Parathyroid adenoma (tissue), 2 donors: ENCODE results near the gene HPF1.
"Not testable (repeated sequence)": the region's sequence is repeated elsewhere in the genome, so short reads cannot be mapped to it uniquely, and the experiment has no call there.

Experiments used
- H2AFZ ChIP-seq: fragments of 300-600 bp; sonication (generic); one replicate; pipeline ENCODE4 v1.7.0; 2017; ENCODE audit warnings: antibody characterized with exemption, mild to moderate bottlenecking
- H3K27ac ChIP-seq: fragments of 300-600 bp; sonication (generic); one replicate; pipeline ENCODE4 v1.7.0; 2017
- H3K27me3 ChIP-seq: fragments of 300-600 bp; sonication (generic); one replicate; pipeline ENCODE4 v1.7.0; 2017; ENCODE audit warnings: low read length; ENCODE audit not compliant: control insufficient read depth, insufficient read depth
- H3K36me3 ChIP-seq: fragments of 300-600 bp; sonication (generic); one replicate; pipeline ENCODE4 v1.7.0; 2017; ENCODE audit warnings: low read length; ENCODE audit not compliant: control insufficient read depth, insufficient read depth
- H3K4me1 ChIP-seq: fragments of 300-600 bp; sonication (generic); one replicate; pipeline ENCODE4 v1.7.0; 2017; ENCODE audit warnings: control low read depth
- H3K4me2 ChIP-seq: fragments of 300-600 bp; sonication (generic); one replicate; pipeline ENCODE4 v1.7.0; 2017; ENCODE audit warnings: low read length
- H3K4me3 ChIP-seq: fragments of 300-600 bp; sonication (generic); one replicate; pipeline ENCODE4 v1.7.0; 2017; ENCODE audit warnings: low read depth, low read length
- H3K79me2 ChIP-seq: fragments of 300-600 bp; sonication (generic); one replicate; pipeline ENCODE4 v1.7.0; 2017; ENCODE audit warnings: control low read depth
- H3K9ac ChIP-seq: fragments of 300-600 bp; sonication (generic); one replicate; pipeline ENCODE4 v1.7.0; 2017; ENCODE audit warnings: mild to moderate bottlenecking
- H3K9me3 ChIP-seq: fragments of 300-600 bp; sonication (generic); one replicate; pipeline ENCODE4 v1.7.0; 2017; ENCODE audit warnings: low read length; ENCODE audit not compliant: control insufficient read depth
- CTCF ChIP-seq: fragments of 300-600 bp; sonication (generic); IDR thresholded peaks from one replicate; pipeline ENCODE4 v1.7.0; 2017; ENCODE audit warnings: antibody characterized with exemption, mild to moderate bottlenecking
- donor health status: primary hyperparathyroidism.

Gene HPF1

GRCh38 chr4:169745291-169745690, 12.5 kb downstream of the HPF1 start:
- Histone ChIP-seq H2AFZ (no peak overlapping the region), H3K4me3 (no peak overlapping the region), H3K36me3 (no peaks in the 10 kb centered on the region), H3K4me2 (no peak overlapping the region), H3K4me1 (no peaks in the 10 kb centered on the region), H3K27ac (no peak overlapping the region), H3K27me3 (no peaks in the 10 kb centered on the region), H3K9ac (no peak overlapping the region), H3K9me3 (no peaks in the 10 kb centered on the region), H3K79me2 (no peaks in the 10 kb centered on the region)
- TF ChIP-seq CTCF: no peak

- Histone ChIP-seq H3K4me2 (no peak overlapping the region), H3K79me2 (no peaks in the 10 kb centered on the region), H3K9ac (no peak overlapping the region), H3K27me3 (no peaks in the 10 kb centered on the region), H3K27ac (no peak overlapping the region), H3K4me3 (no peak overlapping the region), H3K4me1 (no peaks in the 10 kb centered on the region), H3K9me3 (no peaks in the 10 kb centered on the region), H3K36me3 (no peaks in the 10 kb centered on the region), H2AFZ (no peak overlapping the region)
- no peak for TF ChIP-seq CTCF
Measured at GRCh38 chr4:169744601-169745000, 13.1 kb downstream of the HPF1 start.

- Histone ChIP-seq H3K4me1 (no peaks in the 10 kb centered on the region), H3K79me2 (no peaks in the 10 kb centered on the region), H3K36me3 (no peaks in the 10 kb centered on the region), H3K9ac (no peak overlapping the region), H2AFZ (no peak overlapping the region), H3K9me3 (no peaks in the 10 kb centered on the region), H3K4me3 (no peak overlapping the region), H3K27ac (no peak overlapping the region), H3K27me3 (no peaks in the 10 kb centered on the region), H3K4me2 (no peak overlapping the region)
- TF ChIP-seq CTCF: no peak
Measured at GRCh38 chr4:169741569-169741968, 16.2 kb downstream of the HPF1 start.

- not testable (repeated sequence) for H3K27ac ChIP-seq, H3K36me3 ChIP-seq, H3K4me3 ChIP-seq, H3K9me3 ChIP-seq, H3K27me3 ChIP-seq, H2AFZ ChIP-seq, H3K79me2 ChIP-seq, H3K9ac ChIP-seq, H3K4me1 ChIP-seq, H3K4me2 ChIP-seq
Measured at GRCh38 chr4:169738604-169739003, 19.1 kb downstream of the HPF1 start.

- no peaks in the 10 kb centered on the region for H3K9me3 ChIP-seq
- H3K36me3 ChIP-seq: no peaks in the 10 kb centered on the region
- no peaks in the 10 kb centered on the region for H3K27me3 ChIP-seq
- H2AFZ ChIP-seq: no peak overlapping the region
- H3K79me2 ChIP-seq: no peaks in the 10 kb centered on the region
- no peak overlapping the region for H3K4me3 ChIP-seq
- H3K9ac ChIP-seq: no peak overlapping the region
- TF ChIP-seq CTCF: no peak
- H3K27ac ChIP-seq: no peak overlapping the region
- no peak overlapping the region for H3K4me2 ChIP-seq
- no peaks in the 10 kb centered on the region for H3K4me1 ChIP-seq
Measured at GRCh38 chr4:169730564-169730963, 27.2 kb downstream of the HPF1 start.
